H9 (cell line): ENCODE data around the gene FCMR. TPM values are rescaled to one million over a fixed set of nuclear protein-coding genes. Genes with fewer than 3 reads are reported as not detected.
A peak's percentile ranks its signal among the peaks of the same experiment; 100 is the strongest.

Experiments used
- DNase-seq: peaks from one replicate; pipeline ENCODE4 v3.0.0-alpha.2; 2017
- H2AFZ ChIP-seq: one replicate; pipeline ENCODE4 v1.6.1; 2013; ENCODE audit warnings: mild to moderate bottlenecking, low read length, control low read depth, moderate library complexity
- H2AK5ac ChIP-seq: 2 replicates; pipeline ENCODE4 v1.6.1; 2013; ENCODE audit warnings: low read length, control low read depth, mixed read lengths; ENCODE audit not compliant: insufficient read length
- H2BK120ac ChIP-seq: one replicate; pipeline ENCODE4 v1.6.1; 2013; ENCODE audit warnings: low read depth, mild to moderate bottlenecking, low read length, control low read depth, inconsistent platforms; ENCODE audit not compliant: poor library complexity, severe bottlenecking
- H2BK12ac ChIP-seq: 2 replicates; pipeline ENCODE4 v1.6.1; 2013; ENCODE audit warnings: low read length, control low read depth, mixed read lengths, low read depth; ENCODE audit not compliant: insufficient read length
- H2BK15ac ChIP-seq: 2 replicates; pipeline ENCODE4 v1.6.1; 2013; ENCODE audit warnings: low read depth, low read length, control low read depth
- H2BK20ac ChIP-seq: one replicate; pipeline ENCODE4 v1.6.1; 2013; ENCODE audit warnings: low read depth, mild to moderate bottlenecking, low read length, control low read depth, inconsistent platforms; ENCODE audit not compliant: poor library complexity, severe bottlenecking
- H2BK5ac ChIP-seq: 2 replicates; pipeline ENCODE4 v1.6.1; 2013; ENCODE audit warnings: low read length, control low read depth, mixed read lengths; ENCODE audit not compliant: insufficient read length
- H3K14ac ChIP-seq: 2 replicates; pipeline ENCODE4 v1.6.1; 2013; ENCODE audit warnings: low read length, control low read depth; ENCODE audit not compliant: insufficient read depth
- H3K18ac ChIP-seq: 2 replicates; pipeline ENCODE4 v1.6.1; 2013; ENCODE audit warnings: low read depth, mild to moderate bottlenecking, mixed read lengths, low read length, control low read depth; ENCODE audit not compliant: insufficient read length
- H3K23ac ChIP-seq: 2 replicates; pipeline ENCODE4 v1.6.1; 2013; ENCODE audit warnings: low read length, control low read depth, mixed read lengths, low read depth; ENCODE audit not compliant: insufficient read length
- H3K23me2 ChIP-seq: 2 replicates; pipeline ENCODE4 v1.6.1; 2013; ENCODE audit warnings: low read depth, mild to moderate bottlenecking, mixed read lengths, low read length, control low read depth; ENCODE audit not compliant: insufficient read length, poor library complexity, severe bottlenecking
- H3K27ac ChIP-seq: 2 replicates; pipeline ENCODE4 v1.5.1; 2013; ENCODE audit warnings: low read length, control low read depth, mixed read lengths, low read depth; ENCODE audit not compliant: insufficient read length
- H3K27me3 ChIP-seq: 2 replicates; pipeline ENCODE4 v1.6.1; 2013; ENCODE audit warnings: low read length, control low read depth, inconsistent platforms; ENCODE audit not compliant: insufficient read depth
- H3K4ac ChIP-seq: 2 replicates; pipeline ENCODE4 v1.6.1; 2013; ENCODE audit warnings: low read depth, mild to moderate bottlenecking, control low read depth, inconsistent platforms, low read length, moderate library complexity
- H3K4me1 ChIP-seq: 2 replicates; pipeline ENCODE4 v1.6.1; 2013; ENCODE audit warnings: low read length, control low read depth, inconsistent platforms; ENCODE audit not compliant: insufficient read depth
- H3K4me2 ChIP-seq: 2 replicates; pipeline ENCODE4 v1.6.1; 2013; ENCODE audit warnings: low read length, control low read depth, mixed read lengths; ENCODE audit not compliant: insufficient read length, insufficient read depth
- H3K56ac ChIP-seq: 2 replicates; pipeline ENCODE4 v1.6.1; 2013; ENCODE audit warnings: low read depth, mild to moderate bottlenecking, mixed read lengths, low read length, control low read depth; ENCODE audit not compliant: insufficient read length
- H3K79me1 ChIP-seq: 2 replicates; pipeline ENCODE4 v1.6.1; 2013; ENCODE audit warnings: low read depth, mild to moderate bottlenecking, moderate library complexity, low read length, control low read depth, inconsistent platforms; ENCODE audit not compliant: insufficient read depth, poor library complexity, severe bottlenecking
- H3K79me2 ChIP-seq: 2 replicates; pipeline ENCODE4 v1.6.1; 2013; ENCODE audit warnings: low read length, control low read depth, inconsistent platforms; ENCODE audit not compliant: insufficient read depth
- H3K9ac ChIP-seq: 2 replicates; pipeline ENCODE4 v1.6.1; 2013; ENCODE audit warnings: low read length, control low read depth, mixed read lengths; ENCODE audit not compliant: insufficient read length; ENCODE audit errors: extremely low read depth
- H3K9me3 ChIP-seq: one replicate; pipeline ENCODE4 v1.6.1; 2013; ENCODE audit warnings: low read depth, low read length, inconsistent platforms; ENCODE audit not compliant: control insufficient read depth
- H3T11ph ChIP-seq: one replicate; pipeline ENCODE4 v1.6.1; 2013; ENCODE audit warnings: mild to moderate bottlenecking, low read length, control low read depth, inconsistent platforms
- H4K20me1 ChIP-seq: one replicate; pipeline ENCODE4 v1.6.1; 2013; ENCODE audit not compliant: control insufficient read depth, insufficient read length, insufficient read depth
- H4K5ac ChIP-seq: 2 replicates; pipeline ENCODE4 v1.6.1; 2013; ENCODE audit warnings: low read depth, mild to moderate bottlenecking, mixed read lengths, low read length, control low read depth; ENCODE audit not compliant: insufficient read length
- H4K8ac ChIP-seq: replicated peaks from 2 replicates; pipeline ENCODE4 v1.6.1; 2013; ENCODE audit warnings: low read length, control low read depth, mixed read lengths, low read depth; ENCODE audit not compliant: insufficient read length
- H4K91ac ChIP-seq: 2 replicates; pipeline ENCODE4 v1.6.1; 2013; ENCODE audit warnings: low read depth, mild to moderate bottlenecking, moderate library complexity, mixed read lengths, low read length, control low read depth; ENCODE audit not compliant: insufficient read length
- H3K27ac Mint-ChIP-seq, 3 experiments: 2 replicates in 2 of 3; 3 replicates in 1 of 3; pipeline ENCODE4 v1.8.0; 2020 to 2021; ENCODE audit warnings: mixed read lengths in 3 of 3, mild to moderate bottlenecking in 1 of 3, moderate library complexity in 1 of 3
- H3K27me3 Mint-ChIP-seq: 2 replicates; pipeline ENCODE4 v1.8.0; 2021; ENCODE audit warnings: low read depth, mild to moderate bottlenecking, moderate library complexity, mixed read lengths
- H3K36me3 Mint-ChIP-seq, 3 experiments: 2 replicates in 2 of 3; 3 replicates in 1 of 3; pipeline ENCODE4 v1.8.0; 2020 to 2021; ENCODE audit warnings: low read depth in 3 of 3, mixed read lengths in 3 of 3; ENCODE audit not compliant: insufficient read depth in 1 of 3
- H3K4me1 Mint-ChIP-seq, 2 experiments: 2 replicates each; pipeline ENCODE4 v1.8.0; 2020; ENCODE audit warnings: mixed read lengths in 2 of 2
- H3K4me3 Mint-ChIP-seq, 2 experiments: 2 replicates in 1 of 2; 3 replicates in 1 of 2; pipeline ENCODE4 v1.8.0; 2020 to 2021; ENCODE audit warnings: mild to moderate bottlenecking in 2 of 2, mixed read lengths in 2 of 2, moderate library complexity in 1 of 2
- H3K9me3 Mint-ChIP-seq, 2 experiments: 2 replicates in 1 of 2; 3 replicates in 1 of 2; pipeline ENCODE4 v1.8.0; 2020; ENCODE audit warnings: mild to moderate bottlenecking in 2 of 2, mixed read lengths in 2 of 2, moderate library complexity in 1 of 2
- CTCF ChIP-seq: fragments of 200-600 bp; sonication (generic); conservative IDR thresholded peaks from 3 replicates; pipeline ENCODE4 v1.8.0; 2021; ENCODE audit warnings: antibody characterized with exemption, mild to moderate bottlenecking
- WGBS: extraction: QIAGEN DNeasy Blood & Tissue Kit; methylation state at CpG from one replicate; pipeline ENCODE4 v1.1.7; 2013; ENCODE audit warnings: missing lambda C conversion rate, low lambda C conversion rate, mixed read lengths; ENCODE audit not compliant: insufficient read length; ENCODE audit errors: extremely low coverage; 5-methylcytosine and 5-hydroxymethylcytosine counted together
- total RNA-seq: library from RNA; stranded (reverse); gene quantifications from 2 replicates; pipeline ENCODE4 v1.2.1, GENCODE V29; 2021

Gene FCMR
- total RNA-seq, 1 experiment from 2014 or later, result not detected

- no peak for TF ChIP-seq CTCF
- H2BK12ac ChIP-seq, result no peak overlapping the region
- H2BK5ac ChIP-seq, result no peak overlapping the region
- DNase-seq, result no peak
- Mint-ChIP-seq H3K4me1 (peaks cover 5 to 9% of the 10 kb centered on the region in 2 experiments; a peak in 3 of 4 replicates), H3K27me3 (peaks cover 13% of the 10 kb centered on the region), H3K9me3 (no peaks in the 10 kb centered on the region), H3K36me3 (no peaks in the 10 kb centered on the region), H3K27ac (no peak overlapping the region; a peak in 1 of 7 replicates), H3K4me3 (no peak overlapping the region)
- no peaks in the 10 kb centered on the region for H3K79me1 ChIP-seq
- no peak overlapping the region for H2AK5ac ChIP-seq
- no peak overlapping the region for H3T11ph ChIP-seq
- no peak overlapping the region for H2AFZ ChIP-seq
- no peak overlapping the region for H4K91ac ChIP-seq
- no peak overlapping the region for H3K18ac ChIP-seq
- H4K5ac ChIP-seq, result no peak overlapping the region
- no peaks in the 10 kb centered on the region for H3K23me2 ChIP-seq
- H3K27ac ChIP-seq, result no peak overlapping the region
- no peak overlapping the region for H3K23ac ChIP-seq
- H4K20me1 ChIP-seq, result no peaks in the 10 kb centered on the region
- no peaks in the 10 kb centered on the region for H3K27me3 ChIP-seq
- H3K4me1 ChIP-seq, result no peaks in the 10 kb centered on the region
- no peak overlapping the region for H3K56ac ChIP-seq
- no peak overlapping the region for H3K4me2 ChIP-seq
- no peak overlapping the region for H2BK120ac ChIP-seq
- WGBS, result no CpG with 5 or more reads among the region's 13 CpGs
- H3K79me2 ChIP-seq, result no peaks in the 10 kb centered on the region
- H2BK20ac ChIP-seq, result no peak overlapping the region
- peak overlapping the region; percentile 30; the same call in 1 of the 2 replicates for H3K14ac ChIP-seq
- no peak overlapping the region for H3K9ac ChIP-seq
- no peak overlapping the region for H2BK15ac ChIP-seq
- H3K4ac ChIP-seq, result no peak overlapping the region
- H4K8ac ChIP-seq, result no peak overlapping the region
- no peaks in the 10 kb centered on the region for H3K9me3 ChIP-seq
These were observed 17.4 kb upstream of the FCMR start for GRCh38 chr1:206939131-206939530.
